ENCODE results near the gene TFR2. TPM values are rescaled to one million over a fixed set of nuclear protein-coding genes. Genes with fewer than 3 reads are reported as not detected.

The TFR2 gene
- total RNA-seq, 1 donor from 2014 or later = 0.34 TPM

DNA sequence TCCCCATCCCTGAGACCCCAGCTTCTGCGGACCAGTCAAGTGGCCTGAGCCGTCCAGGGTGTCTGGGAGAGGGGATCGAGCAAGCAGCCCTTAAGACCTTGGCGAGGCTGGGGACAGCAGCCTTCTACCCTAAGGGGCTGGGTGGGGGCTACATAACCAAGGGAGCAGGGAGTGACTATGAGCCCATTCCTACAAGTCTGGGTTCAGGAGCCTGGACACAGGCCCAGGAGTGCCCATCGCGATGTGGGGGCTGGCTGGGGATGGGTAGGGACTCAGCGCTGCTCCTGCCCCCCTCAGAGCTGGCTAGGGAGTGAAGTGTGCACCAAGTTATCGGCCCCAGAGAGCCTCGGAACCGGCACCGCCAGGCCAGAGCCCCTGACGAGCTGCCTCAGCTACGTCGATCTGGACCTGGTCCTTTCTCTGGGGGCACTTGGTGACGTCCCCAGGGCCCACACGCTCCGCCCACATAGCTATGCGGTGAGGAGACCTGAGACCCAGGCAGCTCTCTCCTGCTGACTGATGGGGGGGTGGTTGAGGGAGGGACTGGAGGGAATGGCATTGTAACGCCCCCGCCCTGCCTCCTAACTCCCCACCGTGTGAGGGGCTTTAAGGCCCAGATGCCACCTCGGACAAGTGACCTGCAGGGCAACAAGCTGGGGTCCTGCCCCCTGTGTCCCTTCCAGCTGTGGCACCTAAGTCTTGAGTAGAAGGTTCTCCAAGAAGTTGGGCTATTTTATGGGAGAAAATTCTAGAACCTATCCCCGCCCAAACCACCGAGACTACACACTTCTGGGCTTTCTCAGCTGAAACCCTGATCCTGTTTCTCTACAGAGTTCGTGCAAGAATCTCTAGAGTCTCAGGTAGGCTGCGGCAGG, 70.2 kb downstream of the TFR2 start:
- Mint-ChIP-seq H3K4me1 (peaks cover 46% of the 10 kb centered on the region), H3K36me3 (peaks cover 2% of the 10 kb centered on the region), H3K9me3 (no peaks in the 10 kb centered on the region), H3K27me3 (ENCODE audit: insufficient read depth, low read depth) (peaks cover 7% of the 10 kb centered on the region), H3K4me3 (no peak overlapping the region), H3K27ac (no peak overlapping the region)
- no peak overlapping the region for H2AFZ ChIP-seq (replicated peaks)
- peak; percentile 38 for DNase-seq (ENCODE audit: low spot score)
- peak overlapping the region; percentile 90 for H3K4me2 ChIP-seq
- no peak overlapping the region for H3K27ac ChIP-seq
- no peaks in the 10 kb centered on the region for H3K36me3 ChIP-seq
- H3K79me2 ChIP-seq (ENCODE audit: low read depth) = no peaks in the 10 kb centered on the region
- TF ChIP-seq EZH2 (IDR thresholded peaks at IDR 0.05) (no peak), EZH2phosphoT487 (IDR thresholded peaks at IDR 0.05) (no peak)
- TF ChIP-seq, protein P1, sequence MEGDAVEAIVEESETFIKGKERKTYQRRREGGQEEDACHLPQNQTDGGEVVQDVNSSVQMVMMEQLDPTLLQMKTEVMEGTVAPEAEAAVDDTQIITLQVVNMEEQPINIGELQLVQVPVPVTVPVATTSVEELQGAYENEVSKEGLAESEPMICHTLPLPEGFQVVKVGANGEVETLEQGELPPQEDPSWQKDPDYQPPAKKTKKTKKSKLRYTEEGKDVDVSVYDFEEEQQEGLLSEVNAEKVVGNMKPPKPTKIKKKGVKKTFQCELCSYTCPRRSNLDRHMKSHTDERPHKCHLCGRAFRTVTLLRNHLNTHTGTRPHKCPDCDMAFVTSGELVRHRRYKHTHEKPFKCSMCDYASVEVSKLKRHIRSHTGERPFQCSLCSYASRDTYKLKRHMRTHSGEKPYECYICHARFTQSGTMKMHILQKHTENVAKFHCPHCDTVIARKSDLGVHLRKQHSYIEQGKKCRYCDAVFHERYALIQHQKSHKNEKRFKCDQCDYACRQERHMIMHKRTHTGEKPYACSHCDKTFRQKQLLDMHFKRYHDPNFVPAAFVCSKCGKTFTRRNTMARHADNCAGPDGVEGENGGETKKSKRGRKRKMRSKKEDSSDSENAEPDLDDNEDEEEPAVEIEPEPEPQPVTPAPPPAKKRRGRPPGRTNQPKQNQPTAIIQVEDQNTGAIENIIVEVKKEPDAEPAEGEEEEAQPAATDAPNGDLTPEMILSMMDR (IDR thresholded peaks at IDR 0.05) = no peak
- no peak overlapping the region for H3K4me3 ChIP-seq
- peaks cover 19% of the 10 kb centered on the region for H3F3A ChIP-seq (ENCODE audit: low read depth)
- no peaks in the 10 kb centered on the region for H3K9me3 ChIP-seq (ENCODE audit: low read depth)
- no peak overlapping the region for H3K9ac ChIP-seq
- H3K4me1 ChIP-seq = peaks cover 16% of the 10 kb centered on the region
- H3K27me3 ChIP-seq = peaks cover 16% of the 10 kb centered on the region
- peaks cover 6% of the 10 kb centered on the region for H4K20me1 ChIP-seq (ENCODE audit: low read depth)

Small RNA genes lying within 50 kb of the gene (small RNA-seq; reads per million reads assigned to genes)
- not detected for gene SAP25

Other genes starting within 250 kb of the TFR2 start
- 1.4 and 1.8 TPM in 2 replicates for gene ZCWPW1, start 212.8 kb downstream of the TFR2 start, total RNA-seq (ENCODE audit: low replicate concordance)
- gene MEPCE, start 211.7 kb downstream of the TFR2 start, total RNA-seq (ENCODE audit: low replicate concordance) = 16.4 and 42.6 TPM in 2 replicates
- gene PPP1R35, start 205.1 kb downstream of the TFR2 start, total RNA-seq (ENCODE audit: low replicate concordance) = 7.3 and 33.0 TPM in 2 replicates
- gene SPACDR, start 177.3 kb downstream of the TFR2 start, total RNA-seq (ENCODE audit: low replicate concordance) = 0.71 TPM in 1 of 2 replicates, not detected in the other
- gene TSC22D4, start 162.3 kb downstream of the TFR2 start, total RNA-seq (ENCODE audit: low replicate concordance) = 11.0 and 17.6 TPM in 2 replicates
- 1.2 and 6.7 TPM in 2 replicates for gene NYAP1, start 157.6 kb downstream of the TFR2 start, total RNA-seq (ENCODE audit: low replicate concordance)
- 1.2 and 5.6 TPM in 2 replicates for gene AGFG2, start 102.3 kb downstream of the TFR2 start, total RNA-seq (ENCODE audit: low replicate concordance)
- gene SAP25, start 67.7 kb downstream of the TFR2 start, total RNA-seq (ENCODE audit: low replicate concordance) = 1.5 TPM in 1 of 2 replicates, not detected in the other
- 4.5 and 55.9 TPM in 2 replicates for gene LRCH4, start 55.4 kb downstream of the TFR2 start, total RNA-seq (ENCODE audit: low replicate concordance)
- 1.2 and 2.5 TPM in 2 replicates for gene FBXO24, start 55.2 kb downstream of the TFR2 start, total RNA-seq (ENCODE audit: low replicate concordance)
- gene PCOLCE, start 39.2 kb downstream of the TFR2 start, total RNA-seq (ENCODE audit: low replicate concordance) = 6.6 and 8.5 TPM in 2 replicates
- gene MOSPD3, start 29.0 kb downstream of the TFR2 start, total RNA-seq (ENCODE audit: low replicate concordance) = 3.0 and 11.5 TPM in 2 replicates
- gene ACTL6B, start 14.9 kb upstream of the TFR2 start, total RNA-seq (ENCODE audit: low replicate concordance) = not detected in 2 replicates
- gene GNB2, start 32.2 kb upstream of the TFR2 start, total RNA-seq (ENCODE audit: low replicate concordance) = 54.3 and 110 TPM in 2 replicates
- gene GIGYF1, start 52.7 kb upstream of the TFR2 start, total RNA-seq (ENCODE audit: low replicate concordance) = 24.2 and 64.5 TPM in 2 replicates
- gene POP7, start 64.6 kb upstream of the TFR2 start, total RNA-seq (ENCODE audit: low replicate concordance) = 19.4 and 55.1 TPM in 2 replicates
- 0.09 and 0.58 TPM in 2 replicates for gene EPO, start 78.9 kb upstream of the TFR2 start, total RNA-seq (ENCODE audit: low replicate concordance)
- 0.03 TPM in 1 of 2 replicates, not detected in the other for gene ZAN, start 92.0 kb upstream of the TFR2 start, total RNA-seq (ENCODE audit: low replicate concordance)
- 66.5 and 106 TPM in 2 replicates for gene EPHB4, start 186.0 kb upstream of the TFR2 start, total RNA-seq (ENCODE audit: low replicate concordance)
- gene SLC12A9, start 211.2 kb upstream of the TFR2 start, total RNA-seq (ENCODE audit: low replicate concordance) = 3.5 and 18.6 TPM in 2 replicates
- gene TRIP6, start 225.8 kb upstream of the TFR2 start, total RNA-seq (ENCODE audit: low replicate concordance) = 14.9 and 49.5 TPM in 2 replicates
- 60.4 and 108 TPM in 2 replicates for gene SRRT, start 233.6 kb upstream of the TFR2 start, total RNA-seq (ENCODE audit: low replicate concordance)
- 4.0 TPM in 1 of 2 replicates, not detected in the other for gene UFSP1, start 248.2 kb upstream of the TFR2 start, total RNA-seq (ENCODE audit: low replicate concordance)

All from neural progenitor cell (in vitro differentiated cells).